HG03095 (cell line): ENCODE measurements around the gene FADS1.

Experiments
- ATAC-seq: cut with Tn5 transposase; IDR thresholded peaks from one replicate; pipeline ENCODE4 v1.9.1; 2021; ENCODE audit warnings: moderate library complexity; ENCODE audit not compliant: unreplicated experiment

FADS1 gene

GRCh38 chr11:61827571-61828378 lies 11.0 kb upstream of the FADS1 start, which contains the start of gene FADS2:
TSS of gene FADS2 (plus strand) at chr11:61828300. CDS start at chr11:61828391, 91 bp downstream.
- peak; percentile 77 for ATAC-seq

DNA sequence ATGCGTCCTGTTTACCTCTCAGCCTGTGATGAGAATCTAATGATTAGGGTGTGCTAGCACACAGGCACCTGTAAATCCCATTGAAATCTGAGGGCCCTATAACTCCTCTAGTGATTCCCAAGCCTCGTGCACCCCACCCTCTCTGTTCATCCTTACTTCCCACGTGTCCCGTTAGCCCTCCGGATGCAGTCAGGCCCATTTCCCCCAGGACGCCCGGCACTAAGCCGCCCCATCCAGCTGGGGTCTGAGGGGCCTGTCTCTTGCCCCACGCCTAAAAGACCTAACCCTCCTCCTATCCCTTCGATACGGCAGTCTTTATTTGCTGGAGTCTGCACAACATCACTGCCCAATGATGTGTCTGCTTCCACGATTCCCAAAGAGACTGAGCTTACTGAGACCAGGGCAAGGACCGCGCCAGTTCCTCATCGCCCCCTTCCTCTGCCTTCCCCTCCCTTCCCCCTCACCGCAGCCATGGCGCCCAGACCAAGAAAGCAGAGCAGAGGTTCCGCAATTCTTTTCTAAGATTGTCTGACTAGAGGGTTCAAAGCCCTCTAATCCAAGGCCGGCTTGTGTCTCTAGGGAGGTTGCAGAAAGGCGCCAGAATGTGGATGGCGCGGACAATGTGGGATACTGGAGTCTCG lies 10.2 kb upstream of the FADS1 start:
- no peak for ATAC-seq

GRCh38 chr11:61820174-61820573 lies 3.4 kb upstream of the FADS1 start:
- no peak for ATAC-seq

DNA sequence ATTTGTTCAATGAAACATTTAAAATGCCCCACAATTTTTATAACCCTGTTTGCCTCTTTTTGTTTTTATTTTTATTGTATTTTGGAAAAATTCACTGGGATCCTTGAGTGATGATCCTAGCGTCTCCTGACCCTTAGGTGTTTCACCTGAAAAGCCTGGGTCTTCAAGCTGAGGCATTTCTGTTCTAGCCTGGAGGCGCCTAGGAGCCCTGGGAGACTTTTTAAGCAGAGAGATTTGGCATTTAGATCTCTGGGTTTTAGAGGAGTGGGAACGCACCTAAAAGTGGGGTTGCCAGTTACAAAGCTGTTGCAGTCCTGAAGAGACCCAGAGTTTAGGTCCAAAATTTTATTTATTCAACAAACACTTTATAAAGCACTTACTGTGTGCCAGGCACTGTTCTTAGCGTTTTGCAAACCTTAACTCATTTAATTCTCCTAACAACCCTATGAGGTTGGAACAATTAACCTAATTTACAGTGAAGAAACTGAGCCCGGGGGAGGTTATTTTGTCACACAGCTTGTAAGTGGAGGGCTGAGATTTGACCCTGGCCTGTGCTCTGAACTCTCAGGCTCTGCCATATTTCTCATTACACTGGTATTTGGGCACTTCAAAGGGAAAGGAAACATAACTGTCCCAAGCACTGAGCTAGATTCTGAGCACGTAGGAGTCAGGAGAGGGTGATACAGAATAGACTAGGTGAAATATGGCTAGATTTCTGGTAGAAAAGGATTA lies 834 bp upstream of the FADS1 start:
- no peak for ATAC-seq

- peak; percentile 19 for ATAC-seq
These were observed 740 bp downstream of the FADS1 start for GRCh38 chr11:61815790-61816735.

GRCh38 chr11:61814958-61815789 lies 1.6 kb downstream of the FADS1 start:
- ATAC-seq, result peak; percentile 61

DNA sequence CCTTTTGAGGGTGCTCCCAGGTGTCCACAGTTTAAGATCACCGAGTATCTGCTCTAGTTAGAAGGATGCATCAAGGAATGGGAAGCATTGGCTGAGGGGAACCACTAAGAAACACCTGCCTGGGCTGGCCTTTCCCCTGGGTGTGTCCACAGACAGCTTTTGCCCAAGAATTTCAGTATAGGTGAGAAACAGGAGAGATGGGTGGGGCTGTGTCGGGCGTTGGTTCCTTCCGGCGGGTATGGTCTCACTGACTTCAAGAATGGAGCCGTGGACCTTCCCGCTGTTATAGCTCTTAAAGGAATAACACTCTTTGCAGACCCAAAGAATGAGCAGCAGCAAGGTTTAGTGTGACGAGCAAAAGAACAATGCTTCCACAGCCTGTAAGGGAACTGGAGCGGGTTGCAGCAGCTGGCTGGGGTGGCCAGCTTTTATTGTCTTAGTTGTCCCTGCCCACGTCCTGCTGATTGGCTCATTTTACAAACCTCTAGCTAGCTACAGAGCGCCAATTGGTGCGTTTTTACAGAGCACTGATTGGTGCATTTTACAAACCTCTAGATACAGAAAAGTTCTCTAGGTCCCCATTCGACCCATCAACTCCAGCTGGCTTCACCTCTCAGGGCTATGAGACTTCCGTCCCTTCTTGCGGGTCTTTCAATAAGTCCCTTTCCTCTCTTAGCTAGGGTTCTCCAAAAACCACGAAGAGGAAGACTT lies 2.4 kb downstream of the FADS1 start:
- ATAC-seq, result no peak

GRCh38 chr11:61812736-61813411 lies 3.9 kb downstream of the FADS1 start:
- ATAC-seq, result no peak

DNA sequence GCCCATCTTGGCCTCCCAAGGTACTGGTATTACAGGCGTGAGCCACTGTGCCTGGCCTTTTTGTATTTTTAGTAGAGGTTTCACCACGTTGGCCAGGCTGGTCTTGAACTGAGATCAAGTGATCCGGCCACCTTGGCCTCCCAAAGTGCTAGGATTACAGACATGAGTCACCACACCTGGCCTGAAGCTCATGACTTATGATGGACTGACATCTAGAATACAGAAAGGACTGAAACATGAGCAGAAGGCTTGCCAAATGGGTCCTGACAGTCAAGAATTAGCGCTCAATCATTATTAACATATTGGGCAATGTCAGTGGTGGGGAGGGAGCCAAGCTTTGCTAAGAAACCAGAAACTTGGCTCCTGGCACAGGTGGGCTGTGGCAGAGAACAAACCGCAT lies 5.0 kb downstream of the FADS1 start:
- ATAC-seq, result no peak

DNA sequence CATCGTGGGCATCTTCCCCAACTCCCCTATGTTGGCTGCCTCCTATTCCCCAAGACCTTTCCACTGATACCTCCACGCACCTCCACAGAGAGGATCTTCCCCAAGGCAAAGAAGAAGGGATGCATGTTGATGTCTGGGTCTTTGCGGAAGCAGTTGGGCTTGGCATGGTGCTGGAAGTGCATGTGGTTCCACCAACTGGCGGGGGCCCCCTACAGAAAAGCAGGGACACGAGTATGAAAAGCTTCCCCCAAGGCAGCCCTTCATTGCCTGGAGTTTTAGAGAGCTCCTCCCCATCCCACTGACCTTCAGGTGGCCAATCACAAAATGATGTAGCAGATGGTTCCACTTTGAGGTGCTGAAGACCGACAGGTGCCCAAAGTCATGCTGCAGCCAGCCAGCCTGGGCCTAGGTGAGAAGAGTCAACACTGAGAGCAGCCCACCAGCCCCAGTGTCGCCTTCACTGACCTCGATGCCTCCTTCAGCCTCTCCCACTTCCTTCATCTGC lies 6.1 kb downstream of the FADS1 start:
- no peak for ATAC-seq

GRCh38 chr11:61806785-61807184 lies 10.0 kb downstream of the FADS1 start:
- no peak for ATAC-seq

DNA sequence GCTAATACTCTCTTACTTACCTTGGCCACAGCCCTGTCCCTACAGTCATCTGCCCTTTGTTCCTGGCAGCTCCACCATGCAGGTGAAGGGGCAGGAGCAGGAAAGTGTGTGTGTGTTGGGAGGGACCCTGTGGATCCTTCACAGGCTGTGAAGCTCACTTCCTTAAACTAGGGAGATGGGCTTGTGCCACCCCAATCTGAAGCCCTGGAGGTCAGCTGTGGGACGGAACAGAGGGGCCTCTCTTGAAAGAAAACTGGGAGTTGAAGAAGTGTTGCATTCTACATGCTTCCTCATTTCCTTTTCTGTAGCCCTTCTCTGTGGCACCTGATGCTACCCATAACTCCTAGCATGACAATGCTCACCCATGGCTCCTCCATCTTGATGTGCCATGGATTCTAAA lies 11.7 kb downstream of the FADS1 start:
- no peak for ATAC-seq

DNA sequence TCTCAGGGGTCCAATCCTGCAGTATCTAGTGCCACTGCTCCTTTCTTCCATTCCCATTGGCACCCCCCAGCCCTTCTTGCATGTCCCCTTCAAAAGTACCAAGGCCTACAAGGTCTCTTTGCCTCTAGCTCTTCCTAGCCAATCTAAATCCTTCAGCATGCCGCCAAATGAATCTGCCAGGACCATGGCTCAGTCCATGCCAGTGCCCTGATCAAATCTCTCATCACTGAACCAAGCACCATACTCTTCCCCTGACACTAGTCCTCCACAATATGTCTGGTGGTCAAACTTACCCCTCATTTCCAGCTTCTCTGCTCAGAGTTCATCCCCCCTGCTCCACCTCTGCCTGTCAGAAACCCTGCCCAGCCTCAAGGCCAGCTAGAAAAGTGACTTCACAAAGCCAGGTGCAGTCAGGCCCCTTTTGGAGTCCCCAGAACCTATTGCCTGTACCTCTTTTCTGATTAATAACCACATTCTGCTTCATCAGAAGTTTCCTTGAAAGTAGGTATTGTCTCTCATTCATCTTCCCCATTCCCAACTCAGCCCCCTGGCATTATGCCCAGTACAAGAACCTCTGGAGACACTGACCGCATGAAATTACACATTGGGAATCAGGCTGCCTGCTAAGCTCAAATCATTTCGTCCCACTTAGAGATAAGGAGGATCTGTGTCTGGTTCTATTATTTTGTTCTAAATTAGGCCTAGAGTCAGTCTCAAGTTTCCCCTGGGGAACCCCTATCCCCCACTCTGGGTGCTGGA lies 12.7 kb downstream of the FADS1 start:
- no peak for ATAC-seq

DNA sequence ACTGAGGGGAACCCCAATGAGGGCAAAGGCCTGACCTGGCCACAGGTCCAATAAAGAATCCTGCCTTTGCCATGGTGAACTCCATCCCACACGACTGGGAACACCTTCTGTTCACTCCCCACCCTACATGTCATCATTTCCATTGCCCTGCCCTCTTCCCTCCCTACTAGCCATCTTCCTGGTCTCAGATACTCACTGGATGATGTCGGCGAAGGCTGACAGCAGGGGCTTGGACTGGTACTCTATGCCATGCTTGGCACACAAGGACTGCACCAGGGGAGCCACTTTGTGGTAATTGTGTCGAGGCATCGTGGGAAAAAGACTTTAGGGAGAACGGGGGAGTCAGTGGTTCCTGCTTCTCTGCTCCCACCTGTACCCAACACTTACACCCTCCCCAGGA lies 14.2 kb downstream of the FADS1 start:
- ATAC-seq, result no peak

DNA sequence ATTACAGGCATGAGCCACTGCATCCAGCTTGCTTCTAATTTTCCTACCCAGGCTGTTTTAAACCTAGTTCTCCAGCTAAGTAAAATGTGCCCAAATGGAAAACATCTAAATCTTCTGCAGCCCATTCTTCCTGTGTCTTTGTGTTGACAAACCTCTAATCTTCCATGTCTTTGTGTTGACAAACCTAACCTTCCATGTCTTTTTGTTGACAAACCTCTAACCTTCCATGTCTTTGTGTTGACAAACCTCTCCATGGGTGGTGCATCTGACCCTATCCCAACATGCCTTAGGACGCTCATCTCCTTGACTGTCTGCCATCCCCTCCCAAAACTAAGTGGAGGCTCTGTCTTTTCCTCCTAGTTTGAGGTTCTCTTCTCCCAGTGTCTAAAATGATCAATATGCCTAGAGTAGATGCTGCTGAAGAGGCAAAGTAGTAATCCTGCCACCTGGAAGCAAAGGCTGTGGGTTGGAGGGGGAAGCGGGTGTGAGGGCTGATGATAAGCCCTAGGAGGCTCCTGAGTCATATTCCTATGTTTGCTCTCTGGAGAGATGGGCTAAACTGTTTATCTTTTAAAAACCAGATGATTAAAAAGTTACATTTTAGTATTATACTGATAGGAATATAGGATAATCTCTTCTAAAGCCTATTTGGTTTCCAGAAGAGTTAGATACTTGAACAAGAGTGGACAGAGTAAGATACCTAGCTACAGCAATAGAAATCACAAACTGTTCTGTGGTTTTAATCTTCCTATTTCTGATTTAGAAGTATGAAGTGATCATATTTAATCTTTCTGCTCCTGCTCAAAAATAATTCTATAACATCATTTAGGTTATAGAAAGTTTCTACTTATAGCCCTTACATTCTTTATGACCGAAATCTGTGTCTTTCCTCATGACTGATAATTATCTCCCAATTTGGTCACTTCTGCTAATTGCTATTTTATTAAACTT lies 16.2 kb downstream of the FADS1 start:
- no peak for ATAC-seq

DNA sequence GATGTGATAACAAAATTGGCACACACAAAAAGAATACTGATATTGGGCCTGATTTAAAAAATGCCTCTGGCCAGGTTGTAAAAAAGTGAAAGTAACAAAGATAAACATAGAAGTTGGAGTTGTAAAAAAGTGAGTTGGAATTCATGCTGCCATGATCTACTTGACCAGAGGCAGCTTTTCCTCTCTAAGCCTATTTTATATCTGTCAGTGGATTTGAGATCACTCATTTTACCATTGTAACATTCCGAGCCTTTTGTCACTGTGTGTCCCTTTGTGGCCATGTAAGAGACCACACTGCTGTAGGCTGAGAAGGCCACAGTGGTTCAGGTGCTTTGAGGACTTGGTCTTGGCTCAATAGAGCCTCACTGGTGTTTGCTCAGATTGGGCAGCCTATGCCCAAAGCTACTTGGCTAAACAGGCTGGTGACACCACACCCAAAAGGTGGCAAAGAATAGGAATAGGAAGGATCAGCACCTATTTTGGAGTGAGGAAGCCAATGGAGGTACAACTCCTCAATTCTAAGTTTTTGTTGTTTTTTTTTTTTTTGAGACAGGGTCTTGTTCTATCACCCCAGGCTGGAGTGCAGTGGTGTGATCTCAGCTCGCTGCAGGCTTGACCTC lies 17.0 kb downstream of the FADS1 start:
- ATAC-seq, result no peak
